ENCODE data around the gene NFATC3. TPM values are rescaled to one million over a fixed set of nuclear protein-coding genes. Genes with fewer than 3 reads are reported as not detected.
"Not testable (repeated sequence)": the region's sequence is repeated elsewhere in the genome, so short reads cannot be mapped to it uniquely, and the experiment has no call there.

Gene NFATC3
- total RNA-seq, 1 donor from 2014 or later = 42.0 TPM

- Mint-ChIP-seq H3K4me1 (ENCODE audit: unreplicated experiment) (peaks cover 2% of the 10 kb centered on the region), H3K27me3 (ENCODE audit: unreplicated experiment) (no peaks in the 10 kb centered on the region)
Observed at GRCh38 chr16:68117884-68118283, 32.7 kb downstream of the NFATC3 start.

GRCh38 chr16:68118954-68119353, 33.8 kb downstream of the NFATC3 start:
- not testable (repeated sequence) for H3K36me3 Mint-ChIP-seq (ENCODE audit: unreplicated experiment); DNase-seq (ENCODE audit: extremely low spot score, unreplicated experiment); H3K27me3 Mint-ChIP-seq (ENCODE audit: unreplicated experiment); H3K27ac Mint-ChIP-seq (ENCODE audit: unreplicated experiment); H3K4me3 Mint-ChIP-seq (ENCODE audit: unreplicated experiment); H3K4me1 Mint-ChIP-seq (ENCODE audit: unreplicated experiment); H3K9me3 Mint-ChIP-seq (ENCODE audit: unreplicated experiment)

More at GRCh38 chr16:68117884-68118283, 32.7 kb downstream of the NFATC3 start:
- Mint-ChIP-seq H3K4me3 (ENCODE audit: unreplicated experiment) (no peak overlapping the region), H3K27ac (ENCODE audit: unreplicated experiment) (no peak overlapping the region), H3K36me3 (ENCODE audit: unreplicated experiment) (no peaks in the 10 kb centered on the region), H3K9me3 (ENCODE audit: unreplicated experiment) (no peaks in the 10 kb centered on the region)
- TF ChIP-seq CTCF (IDR thresholded peaks at IDR 0.05) = no peak
- DNase-seq (ENCODE audit: extremely low spot score, unreplicated experiment) = no peak

GRCh38 chr16:68120496-68120895, 35.3 kb downstream of the NFATC3 start:
- not testable (repeated sequence) for H3K4me3 Mint-ChIP-seq (ENCODE audit: unreplicated experiment); H3K36me3 Mint-ChIP-seq (ENCODE audit: unreplicated experiment); DNase-seq (ENCODE audit: extremely low spot score, unreplicated experiment); H3K27me3 Mint-ChIP-seq (ENCODE audit: unreplicated experiment); H3K27ac Mint-ChIP-seq (ENCODE audit: unreplicated experiment); H3K4me1 Mint-ChIP-seq (ENCODE audit: unreplicated experiment); H3K9me3 Mint-ChIP-seq (ENCODE audit: unreplicated experiment)

GRCh38 chr16:68126395-68126794, 41.2 kb downstream of the NFATC3 start:
- H3K27me3 Mint-ChIP-seq (ENCODE audit: unreplicated experiment) = no peaks in the 10 kb centered on the region
- H3K4me3 Mint-ChIP-seq (ENCODE audit: unreplicated experiment) = no peak overlapping the region
- no peak for TF ChIP-seq CTCF (IDR thresholded peaks at IDR 0.05)
- no peak overlapping the region for H3K27ac Mint-ChIP-seq (ENCODE audit: unreplicated experiment)
- no peak for DNase-seq (ENCODE audit: extremely low spot score, unreplicated experiment)
- peaks cover 16% of the 10 kb centered on the region for H3K36me3 Mint-ChIP-seq (ENCODE audit: unreplicated experiment)
- H3K9me3 Mint-ChIP-seq (ENCODE audit: unreplicated experiment) = no peaks in the 10 kb centered on the region
- H3K4me1 Mint-ChIP-seq (ENCODE audit: unreplicated experiment) = peaks cover 21% of the 10 kb centered on the region

- H3K27ac Mint-ChIP-seq (ENCODE audit: unreplicated experiment) = peak overlapping the region; percentile 68
Observed at GRCh38 chr16:68128577-68129305, 43.6 kb downstream of the NFATC3 start.

More at GRCh38 chr16:68128577-68129305, 43.6 kb downstream of the NFATC3 start:
- no peaks in the 10 kb centered on the region for H3K9me3 Mint-ChIP-seq (ENCODE audit: unreplicated experiment)
- no peak overlapping the region for H3K4me3 Mint-ChIP-seq (ENCODE audit: unreplicated experiment)
- H3K4me1 Mint-ChIP-seq (ENCODE audit: unreplicated experiment) = peaks cover 31% of the 10 kb centered on the region
- no peak for TF ChIP-seq CTCF (IDR thresholded peaks at IDR 0.05)
- H3K27me3 Mint-ChIP-seq (ENCODE audit: unreplicated experiment) = no peaks in the 10 kb centered on the region
- DNase-seq (ENCODE audit: extremely low spot score, unreplicated experiment) = no peak
- H3K36me3 Mint-ChIP-seq (ENCODE audit: unreplicated experiment) = peaks cover 19% of the 10 kb centered on the region

Measured in osteocyte (in vitro differentiated cells).